ENCODE measurements around the gene THADA.

THADA gene

GRCh38 chr2:43368483-43369385 is 227.1 kb downstream of the THADA start:
- in situ Hi-C loops (cut with MboI; ENCODE audit: low sequenced_read_pairs) = no loop called here

GRCh38 chr2:43367012-43367782 is 228.6 kb downstream of the THADA start:
- in situ Hi-C loops (cut with MboI; ENCODE audit: low sequenced_read_pairs) = no loop called here

GRCh38 chr2:43363120-43363519 is 232.7 kb downstream of the THADA start:
- in situ Hi-C loops (cut with MboI; ENCODE audit: low sequenced_read_pairs) = no loop called here

- in situ Hi-C loops (cut with MboI; ENCODE audit: low sequenced_read_pairs) = no loop called here
These were observed 234.6 kb downstream of the THADA start for GRCh38 chr2:43361286-43361685.

GRCh38 chr2:43360137-43360536 is 235.7 kb downstream of the THADA start:
- in situ Hi-C loops (cut with MboI; ENCODE audit: low sequenced_read_pairs) = no loop called here

- in situ Hi-C loops (cut with MboI; ENCODE audit: low sequenced_read_pairs) = no loop called here
These were observed 237.2 kb downstream of the THADA start for GRCh38 chr2:43358410-43359201.

GRCh38 chr2:43356774-43357173 is 239.1 kb downstream of the THADA start:
- in situ Hi-C loops (cut with MboI; ENCODE audit: low sequenced_read_pairs) = no loop called here

- in situ Hi-C loops (cut with MboI; ENCODE audit: low sequenced_read_pairs) = no loop called here
These were observed 240.4 kb downstream of the THADA start for GRCh38 chr2:43355399-43355798.

GRCh38 chr2:43349904-43350303 is 245.9 kb downstream of the THADA start:
- in situ Hi-C loops (cut with MboI; ENCODE audit: low sequenced_read_pairs) = no loop called here

- in situ Hi-C loops (cut with MboI; ENCODE audit: low sequenced_read_pairs) = no loop called here
These were observed 246.8 kb downstream of the THADA start for GRCh38 chr2:43348908-43349661.

- in situ Hi-C loops (cut with MboI; ENCODE audit: low sequenced_read_pairs) = no loop called here
These were observed 248.1 kb downstream of the THADA start for GRCh38 chr2:43347746-43348145.

- in situ Hi-C loops (cut with MboI; ENCODE audit: low sequenced_read_pairs) = no loop called here
These were observed 249.0 kb downstream of the THADA start for GRCh38 chr2:43346602-43347567.

- in situ Hi-C loops (cut with MboI; ENCODE audit: low sequenced_read_pairs) = no loop called here
These were observed 250.0 kb downstream of the THADA start for GRCh38 chr2:43345872-43346271.

GRCh38 chr2:43345391-43345813 is 250.4 kb downstream of the THADA start:
- in situ Hi-C loops (cut with MboI; ENCODE audit: low sequenced_read_pairs) = no loop called here

- in situ Hi-C loops (cut with MboI; ENCODE audit: low sequenced_read_pairs) = no loop called here
These were observed 250.9 kb downstream of the THADA start for GRCh38 chr2:43344868-43345373.

- in situ Hi-C loops (cut with MboI; ENCODE audit: low sequenced_read_pairs) = no loop called here
These were observed 252.1 kb downstream of the THADA start for GRCh38 chr2:43343573-43344304.

- in situ Hi-C loops (cut with MboI; ENCODE audit: low sequenced_read_pairs) = no loop called here
These were observed 253.7 kb downstream of the THADA start for GRCh38 chr2:43341959-43342757.

- in situ Hi-C loops (cut with MboI; ENCODE audit: low sequenced_read_pairs) = no loop called here
These were observed 254.9 kb downstream of the THADA start for GRCh38 chr2:43340945-43341356.
